Stimulated activated CD8-positive, alpha-beta memory T cell treated with anti-CD3 and anti-CD28 coated beads, Interleukin-15, amount 100 ng/mL, for 4 hours (primary cell): ENCODE results near the gene BRMS1L.

Experiments
- DNase-seq, 2 donors: peaks; one replicate each; pipeline ENCODE4 v3.0.0-alpha.2; 2020; ENCODE audit warnings: low read depth in 2 of 2

Gene BRMS1L

DNA sequence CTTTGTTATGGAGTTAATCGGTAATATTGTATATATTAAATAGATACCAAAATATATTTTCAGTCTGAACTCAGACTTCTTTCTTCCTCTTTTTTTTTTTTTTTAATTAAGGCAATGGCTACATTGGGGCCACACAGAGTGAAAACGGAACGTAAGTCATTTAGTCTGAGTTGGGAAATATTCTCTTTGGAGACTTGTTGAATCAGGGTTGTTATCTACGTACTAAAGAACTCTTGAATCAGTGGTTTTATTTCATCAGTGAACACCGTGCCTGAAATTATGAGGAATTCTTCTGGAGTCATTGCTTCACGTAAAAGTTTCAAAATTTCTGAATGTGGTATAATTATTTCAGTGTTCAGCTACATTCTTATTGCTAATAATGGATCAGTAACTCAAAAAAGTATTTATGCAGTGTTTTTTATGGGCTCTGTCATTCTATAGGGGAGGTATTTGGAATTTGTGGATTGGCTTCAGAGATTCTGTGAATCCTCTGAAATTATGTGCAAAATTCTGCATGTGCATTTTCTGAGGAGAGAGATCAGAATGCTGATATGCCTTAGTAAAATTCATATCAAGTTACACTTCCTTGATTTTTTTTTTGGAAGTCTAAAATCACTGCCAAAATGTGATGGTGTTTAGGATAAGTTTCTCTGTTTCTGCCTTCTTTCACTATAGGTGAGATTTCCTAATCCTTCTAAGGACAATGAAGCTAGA is 39.6 kb downstream of the BRMS1L start:
- DNase-seq = no peak

DNA sequence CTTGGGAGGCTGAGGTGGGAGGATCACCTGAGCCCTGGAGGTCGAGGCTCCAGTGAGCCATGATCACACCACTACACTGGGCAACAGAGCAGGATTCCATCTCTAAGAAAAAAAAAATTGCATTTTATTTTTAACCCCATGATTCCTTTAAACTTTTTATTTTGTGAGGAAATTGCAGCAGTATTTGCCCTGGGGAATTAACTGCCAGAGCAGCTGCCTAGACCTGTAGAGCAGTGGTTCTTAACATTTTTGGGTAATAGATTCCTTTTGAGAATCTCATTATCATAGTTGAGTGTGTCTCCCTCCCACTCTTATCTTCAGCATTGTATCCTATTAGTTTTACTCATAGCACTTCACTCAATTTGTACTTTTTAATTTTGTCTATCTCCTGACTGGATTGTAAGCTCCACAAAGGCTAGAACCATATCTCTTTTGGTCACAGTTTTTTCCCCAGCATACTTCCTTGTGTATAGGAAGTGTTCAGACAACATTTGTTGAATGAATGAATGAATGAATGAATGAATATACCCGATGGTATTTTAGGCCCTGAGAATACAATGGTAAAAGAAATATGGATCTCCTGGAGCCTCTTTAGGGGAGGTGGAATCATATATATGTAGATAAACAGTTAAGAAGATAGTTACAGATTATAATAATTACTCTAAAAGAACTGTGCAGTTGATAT is 40.6 kb downstream of the BRMS1L start:
- no peak for DNase-seq

DNA sequence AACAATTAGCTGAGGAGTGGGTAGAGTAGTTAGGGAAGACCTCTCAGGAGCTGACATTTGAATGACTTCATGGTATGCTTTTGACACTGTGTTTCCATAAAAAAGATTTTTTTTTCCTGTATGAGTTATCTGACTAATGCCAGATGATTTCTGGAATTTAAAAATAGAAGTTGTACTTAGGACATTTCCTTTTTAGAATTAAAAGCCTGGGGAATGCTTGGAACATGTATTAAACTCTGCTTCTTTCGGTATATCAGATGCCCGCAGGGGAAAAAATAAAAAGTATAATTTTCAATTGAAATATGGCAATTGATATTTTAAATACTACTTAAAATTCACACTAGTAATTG is 41.1 kb downstream of the BRMS1L start:
- DNase-seq = no peak

DNA sequence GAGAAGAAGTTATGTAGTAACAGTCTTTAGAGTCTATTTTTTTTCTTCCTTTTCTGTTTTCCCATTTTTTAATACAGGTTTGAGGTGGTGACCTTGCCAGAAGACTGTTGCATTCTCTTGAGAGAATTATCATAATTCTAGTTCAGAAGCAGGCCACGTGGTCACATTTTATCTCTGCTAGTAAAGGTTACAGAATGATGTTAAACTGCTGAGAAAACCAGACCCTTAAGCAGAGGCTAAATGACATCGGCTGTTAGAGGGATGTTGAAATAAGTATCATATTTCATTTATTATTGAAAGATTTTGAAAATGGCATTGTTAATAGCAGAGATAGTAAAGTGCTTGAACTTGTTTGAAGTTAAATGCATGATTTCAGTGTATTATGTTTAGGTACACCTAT is 49.2 kb downstream of the BRMS1L start:
- no peak for DNase-seq

DNA sequence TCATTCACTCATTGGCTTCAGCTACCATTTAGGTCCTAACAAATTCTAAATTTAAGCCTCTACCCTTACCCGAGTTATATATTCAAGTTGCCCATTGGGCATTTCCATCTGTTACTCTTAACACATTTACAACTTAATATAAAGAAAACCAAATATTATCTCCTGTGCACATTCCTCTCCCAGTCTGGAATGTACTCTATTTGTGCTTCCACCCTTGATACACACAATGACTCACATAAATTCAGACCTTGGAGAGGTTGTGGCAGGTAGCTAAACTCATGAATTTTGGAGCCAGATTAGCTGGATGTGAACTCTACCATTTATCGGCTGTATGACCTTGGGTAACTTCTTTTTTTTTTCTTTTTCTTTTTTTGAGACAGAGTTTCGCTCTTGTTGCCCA is 51.1 kb downstream of the BRMS1L start:
- no peak for DNase-seq

DNA sequence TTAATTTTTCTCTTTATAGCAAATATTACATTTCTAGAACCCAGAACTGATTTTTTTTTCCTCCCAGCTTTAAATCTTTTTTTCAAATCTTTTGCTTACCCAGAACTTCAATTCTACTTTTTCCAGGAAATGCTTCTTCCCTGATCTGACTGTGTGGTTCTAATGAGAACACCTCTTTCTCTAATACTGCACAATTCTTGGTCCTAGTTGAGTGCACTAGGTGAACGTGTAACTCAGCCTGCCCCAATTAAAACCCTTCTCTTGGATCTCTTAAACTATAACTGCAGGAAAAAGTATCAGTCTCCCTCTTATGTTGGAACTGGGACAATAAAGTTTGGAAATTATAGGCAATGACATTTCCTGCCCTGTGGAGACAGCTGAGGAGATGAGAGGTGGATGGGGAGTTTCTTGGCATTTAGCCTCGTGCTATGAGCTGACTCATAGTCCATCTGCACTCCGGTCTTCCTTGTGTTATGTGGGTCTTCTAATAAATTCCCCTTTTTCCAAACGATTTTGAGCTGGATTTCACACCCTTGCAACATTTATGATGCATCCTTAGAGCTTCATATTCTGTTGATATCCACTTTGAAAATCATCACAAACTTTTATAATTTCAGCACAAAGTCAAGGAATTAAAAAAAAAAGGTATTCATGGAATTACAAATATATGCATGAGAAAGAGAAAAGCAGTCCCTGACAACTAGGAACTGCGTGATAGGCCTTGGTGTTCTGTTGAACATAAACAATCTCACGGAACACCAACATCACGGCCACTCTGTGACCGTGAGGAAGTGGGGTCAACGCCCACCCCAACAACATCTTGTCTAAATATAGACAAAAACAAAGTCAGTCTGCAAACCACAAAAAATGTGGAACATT is 52.4 kb downstream of the BRMS1L start:
- no peak for DNase-seq

DNA sequence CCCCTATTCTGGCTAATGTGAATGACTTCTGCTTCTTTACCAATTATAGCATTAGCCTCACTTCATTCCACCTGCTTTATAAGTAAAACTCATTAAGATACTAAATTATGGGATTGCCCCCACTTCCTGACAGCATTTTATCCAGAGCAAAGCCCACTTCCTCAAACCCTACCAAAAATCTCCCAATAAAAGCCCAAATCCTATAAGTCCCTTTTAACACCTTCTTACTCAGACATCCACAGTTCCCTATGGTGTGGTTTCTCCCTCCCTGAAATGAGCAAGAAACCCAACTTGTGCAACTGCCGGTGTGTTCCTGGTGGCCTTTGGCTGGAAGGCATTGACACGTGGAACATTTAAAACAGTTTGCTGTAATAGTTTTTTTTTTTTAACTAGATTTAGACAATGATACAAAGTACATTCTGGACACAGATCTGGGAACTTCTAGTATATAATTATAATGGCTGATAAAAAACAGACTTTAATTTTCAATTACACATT is 53.1 kb downstream of the BRMS1L start:
- DNase-seq = no peak

DNA sequence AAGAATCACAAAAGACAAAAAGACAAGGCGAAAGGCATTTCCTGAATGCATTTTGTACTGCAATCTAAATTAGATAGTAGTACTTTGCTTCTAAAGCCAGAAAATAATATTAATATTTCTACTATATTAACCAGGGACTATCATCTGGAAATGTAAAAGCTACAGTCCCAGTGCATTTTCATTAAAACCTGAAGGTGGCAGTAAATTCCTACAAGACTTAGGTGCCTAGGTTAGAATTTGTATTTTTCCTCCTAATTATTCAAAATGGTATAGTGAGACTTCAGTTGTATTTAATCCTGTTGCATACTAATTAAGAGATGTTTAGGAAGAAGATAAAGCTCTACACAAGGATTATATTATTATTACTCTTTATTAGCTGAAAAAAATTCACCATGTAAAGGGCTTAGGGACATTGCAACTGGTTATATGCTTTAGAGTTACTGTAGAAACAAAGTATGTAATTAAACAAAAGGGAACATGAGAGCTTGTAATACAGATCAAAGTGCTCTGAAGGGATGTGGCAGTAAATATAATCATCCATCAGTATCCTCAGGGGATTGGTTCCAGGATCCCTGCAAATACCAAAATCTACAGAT is 53.6 kb downstream of the BRMS1L start:
- DNase-seq = no peak

DNA sequence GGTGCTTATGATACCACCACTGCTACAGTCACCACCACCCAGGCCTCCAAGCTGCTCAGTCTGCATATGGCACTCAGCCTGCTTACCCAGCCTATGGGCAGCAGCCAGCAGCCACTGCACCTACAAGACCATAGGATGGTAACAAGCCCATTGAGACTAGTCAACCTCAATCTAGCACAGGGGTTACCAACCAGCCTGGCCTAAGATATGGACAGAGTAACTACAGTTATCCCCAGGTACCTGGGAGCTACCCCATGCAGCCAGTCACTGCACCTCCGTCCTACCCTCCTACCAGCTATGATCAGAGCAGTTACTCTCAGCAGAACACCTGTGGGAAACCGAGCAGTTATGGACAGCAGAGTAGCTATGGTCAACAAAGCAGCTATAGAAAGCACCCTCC is 55.1 kb downstream of the BRMS1L start:
- no peak for DNase-seq

DNA sequence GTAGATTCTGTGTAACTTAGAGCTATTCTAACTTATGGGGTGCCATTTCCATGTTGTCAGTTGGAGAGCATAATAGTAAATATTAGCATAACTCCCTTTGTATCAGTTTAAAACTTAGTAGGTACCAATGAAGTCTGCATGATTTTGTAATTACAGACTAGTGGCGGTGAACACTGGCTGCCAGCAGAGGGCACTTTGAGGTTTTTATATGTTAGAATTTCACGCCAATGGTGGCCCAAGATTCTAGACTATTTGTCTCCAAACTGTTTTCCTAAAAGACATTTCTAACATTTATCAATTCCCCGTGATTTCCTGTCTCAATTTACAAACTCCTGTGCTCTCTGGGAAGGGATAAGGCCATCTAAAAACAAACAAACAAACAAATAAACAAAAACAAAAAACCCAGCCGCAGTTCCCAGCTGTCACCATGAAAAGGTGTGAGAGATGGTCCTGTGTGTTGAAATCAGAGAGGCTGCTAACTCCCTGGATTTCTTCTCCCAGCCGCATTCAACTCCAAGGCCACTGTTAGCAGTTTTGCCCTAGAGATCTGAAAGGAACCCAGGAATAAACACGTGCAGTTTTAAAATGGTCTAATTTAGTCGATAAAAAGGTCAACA is 57.6 kb downstream of the BRMS1L start:
- no peak for DNase-seq

DNA sequence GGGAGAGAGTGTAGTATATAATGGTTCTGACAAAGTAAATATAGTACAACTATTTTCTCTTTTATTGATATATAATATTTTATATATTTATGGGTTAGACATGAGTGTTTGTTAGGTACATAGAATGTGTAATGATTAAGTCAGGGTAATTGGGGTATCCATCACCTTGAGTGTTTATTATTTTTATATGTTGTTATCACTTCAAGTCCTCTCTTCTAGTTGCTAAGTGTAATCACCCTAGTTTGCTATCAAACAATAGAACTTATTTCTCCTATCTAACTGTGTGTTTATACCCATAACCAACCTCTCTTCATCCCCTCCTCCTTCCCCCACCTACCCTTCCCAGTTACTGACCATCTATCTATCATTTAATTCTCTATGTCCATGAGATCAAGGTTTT is 64.2 kb downstream of the BRMS1L start:
- DNase-seq = no peak

DNA sequence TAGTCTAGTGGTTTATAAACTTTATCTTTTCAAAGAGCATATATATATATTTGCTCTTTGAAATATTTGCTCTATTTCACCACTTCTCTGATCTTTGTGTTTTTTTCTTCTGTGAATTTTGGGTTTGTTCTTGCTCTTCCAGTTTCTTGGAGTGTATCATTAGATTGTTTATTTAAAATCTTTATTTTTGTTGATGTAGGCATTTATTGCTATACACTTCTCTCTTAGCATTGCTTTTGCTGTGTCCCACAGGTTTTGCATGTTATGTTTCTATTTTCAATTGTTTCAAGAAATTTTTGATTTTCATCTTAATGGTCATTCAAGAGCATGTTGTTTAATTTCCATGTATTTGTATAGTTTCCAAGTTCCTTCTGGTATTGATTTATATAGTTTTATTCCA is 69.1 kb downstream of the BRMS1L start:
- no peak for DNase-seq

DNA sequence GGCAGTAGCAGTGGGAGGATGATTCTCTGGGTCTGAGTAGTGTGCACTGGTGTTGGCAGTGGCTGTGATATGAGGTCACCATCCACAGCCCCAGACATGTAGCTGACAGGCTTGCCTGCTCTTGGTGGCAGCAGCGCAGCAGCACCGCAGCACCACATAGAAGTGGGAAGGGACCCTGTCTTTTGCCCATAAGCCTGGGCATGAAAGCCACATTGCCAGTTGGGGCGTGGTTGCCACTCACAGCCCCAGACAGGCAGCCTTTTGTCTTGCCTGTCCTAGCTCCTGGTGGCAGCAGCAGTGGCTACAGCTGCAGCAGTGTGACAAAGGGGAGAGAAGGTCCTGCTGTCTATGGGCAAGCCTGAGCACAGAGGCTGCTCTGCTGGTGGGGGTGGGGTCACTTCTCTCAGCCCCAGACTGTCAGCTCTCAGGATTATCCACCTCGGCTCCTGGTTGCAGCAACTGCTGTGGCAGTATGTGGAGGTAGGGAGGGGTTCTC is 71.5 kb downstream of the BRMS1L start:
- DNase-seq = no peak

DNA sequence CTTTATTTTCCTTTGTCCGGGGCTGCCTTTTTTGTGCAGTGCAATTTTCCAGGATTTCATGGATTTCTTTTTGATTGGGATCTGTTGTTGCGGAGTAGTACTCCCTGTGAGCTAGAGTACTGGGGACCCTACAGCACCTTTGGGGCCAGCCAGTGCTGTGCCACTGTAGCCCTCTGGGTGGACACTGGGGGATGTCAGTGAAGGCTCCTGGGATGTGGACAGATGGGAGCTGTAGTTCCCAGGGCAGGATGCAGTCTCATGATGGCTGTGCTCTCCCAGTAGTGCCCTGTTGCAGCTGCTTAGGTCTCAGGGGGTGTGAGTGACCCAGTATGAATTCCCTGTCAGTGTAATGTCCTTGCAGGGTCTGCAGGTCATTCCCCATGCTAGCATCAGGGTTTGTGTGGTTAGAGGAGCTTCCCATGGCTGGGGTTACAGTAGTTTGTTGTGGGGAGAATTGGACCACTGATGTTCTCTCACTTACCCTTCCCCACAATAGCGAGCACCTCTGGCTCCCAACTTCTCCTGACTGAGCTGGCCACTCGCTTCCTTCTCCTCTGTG is 72.2 kb downstream of the BRMS1L start:
- DNase-seq = no peak

DNA sequence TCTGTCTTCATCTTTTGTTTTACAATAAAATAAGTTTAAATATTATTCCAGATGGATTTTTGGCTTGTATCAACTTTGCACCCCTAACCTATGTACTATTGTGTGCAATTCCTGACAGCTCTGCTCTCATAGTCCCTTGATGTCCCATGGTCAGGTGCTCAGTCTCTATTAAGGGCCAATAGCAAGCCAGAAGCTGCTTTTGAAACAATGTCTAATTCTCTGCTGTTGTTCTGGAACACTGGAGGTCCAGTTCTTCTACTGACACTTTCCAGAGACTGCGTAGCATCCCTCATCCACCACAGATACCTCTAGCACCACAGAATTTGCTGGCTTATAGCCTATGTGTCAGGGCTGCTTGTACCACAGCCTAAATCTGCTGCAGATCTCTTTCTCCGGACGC is 74.6 kb downstream of the BRMS1L start:
- no peak for DNase-seq

DNA sequence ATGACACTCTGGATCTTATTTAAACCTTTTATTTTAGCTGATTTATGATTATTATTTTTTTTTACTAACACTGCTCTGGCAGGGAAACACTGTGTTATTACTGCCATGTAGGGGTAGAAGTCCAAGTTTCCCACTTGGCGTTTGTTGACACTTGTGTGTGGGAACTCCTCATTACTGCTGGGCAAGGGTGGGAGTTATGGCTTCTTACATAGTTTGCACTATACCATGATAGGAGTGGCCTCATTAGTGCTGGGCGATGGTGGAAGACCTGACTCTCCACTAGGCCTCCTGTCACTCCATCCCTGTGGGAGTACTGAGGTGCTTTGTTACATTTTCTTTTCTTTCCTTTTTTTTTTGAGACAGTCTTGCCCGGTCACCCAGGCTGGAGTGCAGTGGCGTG is 83.5 kb downstream of the BRMS1L start:
- no peak for DNase-seq

DNA sequence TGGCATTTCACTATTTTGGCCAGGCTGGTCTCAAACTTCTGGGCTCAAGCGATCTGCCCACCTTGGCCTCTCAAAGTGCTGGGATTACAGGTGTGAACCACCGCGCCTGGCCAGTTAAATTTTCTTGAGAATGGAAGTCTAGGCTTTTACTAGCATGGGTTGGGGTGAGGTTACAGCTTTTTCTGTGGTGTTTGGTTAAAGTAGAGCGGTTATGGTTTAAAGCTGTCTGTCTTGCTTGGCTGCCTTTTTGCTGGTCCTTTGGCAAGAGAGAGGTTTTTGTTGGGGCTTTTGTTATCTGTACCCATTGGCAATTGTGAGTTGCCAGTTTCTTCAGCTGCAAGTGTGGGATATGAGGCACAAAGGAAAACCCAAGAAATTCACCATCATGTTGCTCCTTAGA is 84.1 kb downstream of the BRMS1L start:
- no peak for DNase-seq

DNA sequence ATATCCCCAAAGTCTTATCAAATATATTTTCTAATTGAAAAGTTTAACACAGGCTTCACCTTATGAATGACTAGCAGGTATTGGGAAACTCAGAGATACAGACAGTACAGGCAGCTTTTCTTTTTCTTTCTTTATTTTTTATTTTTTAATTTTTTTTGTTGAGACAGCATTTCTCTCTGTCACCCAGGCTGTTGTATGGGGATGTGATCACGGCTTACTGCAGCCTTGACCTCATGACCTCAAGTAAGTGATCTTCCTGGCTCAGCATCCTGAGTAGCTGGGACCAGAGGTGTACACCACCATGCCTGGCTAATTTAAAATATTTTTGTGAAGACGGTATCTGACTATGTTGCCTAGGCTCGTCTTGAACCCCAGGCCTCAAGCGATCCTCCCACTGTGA is 85.0 kb downstream of the BRMS1L start:
- no peak for DNase-seq

DNA sequence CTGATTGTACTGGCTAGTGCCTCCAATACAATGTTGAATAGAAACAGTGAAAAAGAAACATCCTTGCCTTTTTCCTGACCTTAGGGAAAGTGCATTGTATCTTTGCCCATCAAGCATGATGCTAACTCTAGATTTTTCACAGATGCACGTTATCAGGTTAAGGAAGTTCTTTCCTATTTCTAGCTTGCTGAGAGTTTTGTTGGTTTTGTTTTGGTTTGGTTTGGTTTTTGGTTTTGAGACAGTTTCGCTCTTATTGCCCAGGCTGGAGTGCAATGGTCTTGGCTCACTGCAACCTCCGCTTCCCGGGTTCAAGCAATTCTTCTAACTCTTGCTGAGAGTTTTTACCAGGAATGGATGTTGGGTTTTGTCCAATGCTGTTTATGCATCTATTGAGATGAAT is 89.0 kb downstream of the BRMS1L start:
- DNase-seq = no peak

DNA sequence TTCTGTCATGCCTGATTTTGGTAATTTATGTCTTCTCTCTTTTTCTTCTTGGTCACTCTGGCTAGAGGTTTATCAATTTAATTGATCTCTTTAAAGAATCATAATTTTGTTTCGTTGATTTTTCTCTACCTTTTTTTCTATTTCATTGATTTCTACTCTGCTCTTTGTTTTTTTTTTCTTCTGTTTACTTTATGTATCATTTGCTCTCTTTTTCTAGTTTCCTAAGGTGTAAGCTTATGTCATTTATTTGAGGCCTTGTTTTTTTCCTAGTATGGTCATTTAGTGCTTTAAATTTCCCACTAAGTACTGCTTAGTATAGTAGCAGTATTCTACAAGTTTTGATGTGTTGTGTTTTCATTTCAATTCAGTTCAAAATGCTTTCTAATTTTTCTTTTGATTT is 89.6 kb downstream of the BRMS1L start:
- DNase-seq = no peak
